GM23338 (cell line): ENCODE data around the gene DCAKD. TPM values are rescaled to one million over a fixed set of nuclear protein-coding genes. Genes with fewer than 3 reads are reported as not detected.

Experiments
- ATAC-seq: fragments of 200-7000 bp; cut with Tn5 transposase; 3 replicates; pipeline ENCODE4 v1.9.1; 2020
- DNase-seq: peaks from one replicate; pipeline ENCODE4 v3.0.0-alpha.2; 2015; ENCODE audit warnings: low spot score
- H2AFZ ChIP-seq: fragments of 200-600 bp; sonication (generic); 2 replicates; pipeline ENCODE4 v1.8.0; 2016; ENCODE audit warnings: antibody characterized with exemption, mild to moderate bottlenecking, moderate library complexity
- H3F3A ChIP-seq: fragments of 200-600 bp; sonication (generic); replicated peaks from 2 replicates; pipeline ENCODE4 v1.8.0; 2017; ENCODE audit warnings: antibody characterized with exemption, mixed run types, low read depth
- H3K27ac ChIP-seq: fragments of 200-600 bp; sonication (generic); 2 replicates; pipeline ENCODE4 v1.6.1; 2016; ENCODE audit warnings: low read depth
- H3K27me3 ChIP-seq: fragments of 200-600 bp; sonication (generic); 2 replicates; pipeline ENCODE4 v1.8.0; 2016; ENCODE audit warnings: mild to moderate bottlenecking, mixed run types, moderate library complexity; ENCODE audit not compliant: insufficient read depth
- H3K36me3 ChIP-seq: fragments of 200-600 bp; sonication (generic); 2 replicates; pipeline ENCODE4 v1.8.0; 2016; ENCODE audit warnings: mild to moderate bottlenecking; ENCODE audit not compliant: insufficient read depth
- H3K4me1 ChIP-seq: fragments of 200-600 bp; sonication (generic); 2 replicates; pipeline ENCODE4 v1.8.0; 2016; ENCODE audit warnings: mild to moderate bottlenecking, moderate library complexity; ENCODE audit not compliant: insufficient read depth
- H3K4me2 ChIP-seq: fragments of 200-600 bp; sonication (generic); 2 replicates; pipeline ENCODE4 v1.7.1; 2017; ENCODE audit warnings: mixed run types
- H3K4me3 ChIP-seq: fragments of 200-600 bp; sonication (generic); 2 replicates; pipeline ENCODE4 v1.6.1; 2016; ENCODE audit warnings: mixed run types
- H3K79me2 ChIP-seq: fragments of 200-600 bp; sonication (generic); replicated peaks from 2 replicates; pipeline ENCODE4 v1.8.0; 2017; ENCODE audit warnings: mild to moderate bottlenecking; ENCODE audit not compliant: insufficient read depth
- H3K9me2 ChIP-seq: fragments of 200-600 bp; sonication (generic); 2 replicates; pipeline ENCODE4 v1.8.0; 2017; ENCODE audit not compliant: insufficient read depth
- H4K20me1 ChIP-seq: fragments of 200-600 bp; sonication (generic); replicated peaks from 2 replicates; pipeline ENCODE4 v1.8.0; 2017; ENCODE audit warnings: mild to moderate bottlenecking; ENCODE audit not compliant: insufficient read depth
- H3K27ac Mint-ChIP-seq: 2 replicates; pipeline ENCODE4 v1.8.0; 2020; ENCODE audit warnings: inconsistent platforms, mild to moderate bottlenecking, moderate library complexity, mixed read lengths
- H3K27me3 Mint-ChIP-seq: 3 replicates; pipeline ENCODE4 v1.8.0; 2022; ENCODE audit warnings: low read depth, mild to moderate bottlenecking, moderate library complexity, mixed read lengths, inconsistent platforms; ENCODE audit not compliant: insufficient read depth, poor library complexity
- H3K36me3 Mint-ChIP-seq: 3 replicates; pipeline ENCODE4 v1.8.0; 2021; ENCODE audit warnings: low read depth, mild to moderate bottlenecking, inconsistent platforms, moderate library complexity, mixed read lengths
- H3K4me1 Mint-ChIP-seq: 3 replicates; pipeline ENCODE4 v1.8.0; 2020; ENCODE audit warnings: mild to moderate bottlenecking, inconsistent platforms, mixed read lengths
- H3K4me3 Mint-ChIP-seq: 3 replicates; pipeline ENCODE4 v1.8.0; 2021; ENCODE audit warnings: moderate library complexity, mild to moderate bottlenecking, inconsistent platforms, mixed read lengths
- H3K9me3 Mint-ChIP-seq: 3 replicates; pipeline ENCODE4 v1.8.0; 2020; ENCODE audit warnings: moderate library complexity, mild to moderate bottlenecking, inconsistent platforms, mixed read lengths
- CREB1 ChIP-seq: fragments of 250-450 bp; sonication (Bioruptor Pico); IDR thresholded peaks from 2 replicates; pipeline ENCODE4 v1.5.0; 2020; ENCODE audit warnings: low read depth, mild to moderate bottlenecking, moderate library complexity
- EZH2 ChIP-seq: fragments of 200-600 bp; sonication (generic); IDR thresholded peaks from one replicate; pipeline ENCODE4 v1.8.0; 2017; ENCODE audit warnings: antibody characterized with exemption, mild to moderate bottlenecking, low read depth; ENCODE audit not compliant: unreplicated experiment
- EZH2phosphoT487 ChIP-seq: fragments of 200-600 bp; sonication (generic); IDR thresholded peaks from one replicate; pipeline ENCODE4 v1.8.1; 2018; ENCODE audit warnings: antibody characterized with exemption; ENCODE audit not compliant: unreplicated experiment
- JUNB ChIP-seq: IDR thresholded peaks from one replicate; pipeline ENCODE4 v1.6.1; 2016; ENCODE audit warnings: antibody characterized with exemption; ENCODE audit not compliant: unreplicated experiment
- NANOG ChIP-seq: IDR thresholded peaks from 2 replicates; pipeline ENCODE4 v1.6.1; 2016; ENCODE audit warnings: antibody characterized with exemption, borderline replicate concordance
- POLR2AphosphoS5 ChIP-seq: IDR thresholded peaks from 2 replicates; pipeline ENCODE4 v1.6.1; 2016; ENCODE audit warnings: antibody characterized with exemption, low read depth
- STAT1 ChIP-seq: IDR thresholded peaks from one replicate; pipeline ENCODE4 v1.6.1; 2016; ENCODE audit warnings: antibody characterized with exemption; ENCODE audit not compliant: unreplicated experiment
- ZNF114 ChIP-seq: fragments of 250-450 bp; sonication (Bioruptor Pico); IDR thresholded peaks from 2 replicates; pipeline ENCODE4 v1.5.0; 2020; ENCODE audit warnings: mild to moderate bottlenecking, moderate library complexity
- ZNF331 ChIP-seq: fragments of 250-450 bp; sonication (Bioruptor Pico); IDR thresholded peaks from 2 replicates; pipeline ENCODE4 v1.5.0; 2020; ENCODE audit warnings: low read depth, mild to moderate bottlenecking, moderate library complexity
- polyA plus RNA-seq: library from polyadenylated mRNA; unstranded; fragments of >200 nt; fragmentation: Nextera tagmentation; extraction: Ambion mirVana; gene quantifications from 2 replicates; pipeline ENCODE4 v1.2.1, GENCODE V29; 2016
- total RNA-seq: library from RNA; depleted of rRNA; stranded (reverse); fragments of >200 nt; shearing (Covaris generic); gene quantifications from 2 replicates; pipeline ENCODE4 v1.2.3, GENCODE V29; 2014
- TF ChIP-seq, protein P1 (sequence below): IDR thresholded peaks from 2 replicates; pipeline ENCODE4 v1.6.1; 2016; ENCODE audit warnings: antibody characterized with exemption
- TF ChIP-seq, protein P2 (sequence below): IDR thresholded peaks from one replicate; pipeline ENCODE4 v1.6.1; 2018; ENCODE audit warnings: antibody characterized with exemption; ENCODE audit not compliant: unreplicated experiment
- TF ChIP-seq, protein P3 (sequence below), 2 experiments: fragments of 200-600 bp in 1 of 2; sonication (generic) in 1 of 2; conservative IDR thresholded peaks; 2 replicates each; pipeline versions ENCODE4 v1.5.1 to v1.6.1; 2016 to 2017; ENCODE audit warnings: antibody characterized with exemption in 2 of 2, low read depth in 2 of 2, mild to moderate bottlenecking in 2 of 2, moderate library complexity in 1 of 2
- TF ChIP-seq, protein P4 (sequence below): fragments of 250-450 bp; sonication (Bioruptor Pico); IDR thresholded peaks from 2 replicates; pipeline ENCODE4 v1.5.0; 2020; ENCODE audit warnings: mild to moderate bottlenecking, moderate library complexity

Gene DCAKD
- total and polyA plus RNA-seq, 2 experiments from 2014 or later, result 23.7 to 57.2 TPM

DNA sequence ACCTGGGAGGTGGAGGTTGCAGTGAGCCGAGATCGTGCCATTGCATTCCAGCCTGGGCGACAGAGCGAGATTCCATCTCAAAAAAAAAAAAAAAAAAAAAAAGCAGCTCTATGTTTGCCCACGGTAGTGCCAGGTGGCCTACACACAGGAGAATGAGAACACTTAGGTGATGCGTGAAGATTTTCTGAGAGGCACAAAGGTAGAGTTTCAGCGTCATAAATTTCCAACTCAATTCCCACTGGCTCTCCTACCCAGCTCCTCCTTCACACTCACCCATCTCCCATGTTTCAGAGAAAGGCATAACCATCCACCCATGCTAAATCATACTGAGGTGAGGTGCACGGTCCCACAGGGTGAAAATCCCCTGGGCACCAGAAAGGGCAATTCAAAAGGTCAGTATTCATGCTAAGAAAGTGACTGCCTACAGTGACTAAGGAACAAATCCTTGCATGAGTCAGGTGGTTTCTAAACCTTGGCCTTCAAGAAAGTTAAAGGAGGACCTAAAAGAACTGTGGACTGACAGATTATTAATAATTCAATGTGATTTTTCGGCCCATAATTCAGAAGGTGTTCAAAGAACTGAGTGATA lies 4.8 kb downstream of the DCAKD start:
- Mint-ChIP-seq H3K27me3 (peaks cover 18% of the 10 kb centered on the region), H3K27ac (peak overlapping the region; percentile 94), H3K4me1 (peaks cover 33% of the 10 kb centered on the region), H3K36me3 (peaks cover 9% of the 10 kb centered on the region), H3K9me3 (no peaks in the 10 kb centered on the region; the same call in 2 of the 3 replicates), H3K4me3 (no peak overlapping the region)
- DNase-seq (no peak), ATAC-seq (no peak)
- Histone ChIP-seq H2AFZ (no peak overlapping the region), H3K4me3 (no peak overlapping the region), H4K20me1 (no peaks in the 10 kb centered on the region; the same call in 1 of the 2 replicates), H3K4me1 (peaks cover 15% of the 10 kb centered on the region), H3K27ac (peak overlapping the region; percentile 3; the same call in 1 of the 2 replicates), H3K79me2 (peaks cover 60% of the 10 kb centered on the region), H3F3A (peaks cover 17% of the 10 kb centered on the region), H3K4me2 (no peak overlapping the region), H3K27me3 (no peaks in the 10 kb centered on the region), H3K9me2 (no peaks in the 10 kb centered on the region), H3K36me3 (no peaks in the 10 kb centered on the region)
- TF ChIP-seq ZNF114, result no peak
- TF ChIP-seq NANOG, result no peak
- TF ChIP-seq ZNF331 (CRISPR knock-in tag), result no peak
- TF ChIP-seq EZH2, result no peak
- TF ChIP-seq, protein P1, sequence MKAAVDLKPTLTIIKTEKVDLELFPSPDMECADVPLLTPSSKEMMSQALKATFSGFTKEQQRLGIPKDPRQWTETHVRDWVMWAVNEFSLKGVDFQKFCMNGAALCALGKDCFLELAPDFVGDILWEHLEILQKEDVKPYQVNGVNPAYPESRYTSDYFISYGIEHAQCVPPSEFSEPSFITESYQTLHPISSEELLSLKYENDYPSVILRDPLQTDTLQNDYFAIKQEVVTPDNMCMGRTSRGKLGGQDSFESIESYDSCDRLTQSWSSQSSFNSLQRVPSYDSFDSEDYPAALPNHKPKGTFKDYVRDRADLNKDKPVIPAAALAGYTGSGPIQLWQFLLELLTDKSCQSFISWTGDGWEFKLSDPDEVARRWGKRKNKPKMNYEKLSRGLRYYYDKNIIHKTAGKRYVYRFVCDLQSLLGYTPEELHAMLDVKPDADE, result no peak
- TF ChIP-seq, protein P2, sequence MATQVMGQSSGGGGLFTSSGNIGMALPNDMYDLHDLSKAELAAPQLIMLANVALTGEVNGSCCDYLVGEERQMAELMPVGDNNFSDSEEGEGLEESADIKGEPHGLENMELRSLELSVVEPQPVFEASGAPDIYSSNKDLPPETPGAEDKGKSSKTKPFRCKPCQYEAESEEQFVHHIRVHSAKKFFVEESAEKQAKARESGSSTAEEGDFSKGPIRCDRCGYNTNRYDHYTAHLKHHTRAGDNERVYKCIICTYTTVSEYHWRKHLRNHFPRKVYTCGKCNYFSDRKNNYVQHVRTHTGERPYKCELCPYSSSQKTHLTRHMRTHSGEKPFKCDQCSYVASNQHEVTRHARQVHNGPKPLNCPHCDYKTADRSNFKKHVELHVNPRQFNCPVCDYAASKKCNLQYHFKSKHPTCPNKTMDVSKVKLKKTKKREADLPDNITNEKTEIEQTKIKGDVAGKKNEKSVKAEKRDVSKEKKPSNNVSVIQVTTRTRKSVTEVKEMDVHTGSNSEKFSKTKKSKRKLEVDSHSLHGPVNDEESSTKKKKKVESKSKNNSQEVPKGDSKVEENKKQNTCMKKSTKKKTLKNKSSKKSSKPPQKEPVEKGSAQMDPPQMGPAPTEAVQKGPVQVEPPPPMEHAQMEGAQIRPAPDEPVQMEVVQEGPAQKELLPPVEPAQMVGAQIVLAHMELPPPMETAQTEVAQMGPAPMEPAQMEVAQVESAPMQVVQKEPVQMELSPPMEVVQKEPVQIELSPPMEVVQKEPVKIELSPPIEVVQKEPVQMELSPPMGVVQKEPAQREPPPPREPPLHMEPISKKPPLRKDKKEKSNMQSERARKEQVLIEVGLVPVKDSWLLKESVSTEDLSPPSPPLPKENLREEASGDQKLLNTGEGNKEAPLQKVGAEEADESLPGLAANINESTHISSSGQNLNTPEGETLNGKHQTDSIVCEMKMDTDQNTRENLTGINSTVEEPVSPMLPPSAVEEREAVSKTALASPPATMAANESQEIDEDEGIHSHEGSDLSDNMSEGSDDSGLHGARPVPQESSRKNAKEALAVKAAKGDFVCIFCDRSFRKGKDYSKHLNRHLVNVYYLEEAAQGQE, result no peak
- no peak for TF ChIP-seq JUNB
- no peak for TF ChIP-seq EZH2phosphoT487
- TF ChIP-seq, protein P3, sequence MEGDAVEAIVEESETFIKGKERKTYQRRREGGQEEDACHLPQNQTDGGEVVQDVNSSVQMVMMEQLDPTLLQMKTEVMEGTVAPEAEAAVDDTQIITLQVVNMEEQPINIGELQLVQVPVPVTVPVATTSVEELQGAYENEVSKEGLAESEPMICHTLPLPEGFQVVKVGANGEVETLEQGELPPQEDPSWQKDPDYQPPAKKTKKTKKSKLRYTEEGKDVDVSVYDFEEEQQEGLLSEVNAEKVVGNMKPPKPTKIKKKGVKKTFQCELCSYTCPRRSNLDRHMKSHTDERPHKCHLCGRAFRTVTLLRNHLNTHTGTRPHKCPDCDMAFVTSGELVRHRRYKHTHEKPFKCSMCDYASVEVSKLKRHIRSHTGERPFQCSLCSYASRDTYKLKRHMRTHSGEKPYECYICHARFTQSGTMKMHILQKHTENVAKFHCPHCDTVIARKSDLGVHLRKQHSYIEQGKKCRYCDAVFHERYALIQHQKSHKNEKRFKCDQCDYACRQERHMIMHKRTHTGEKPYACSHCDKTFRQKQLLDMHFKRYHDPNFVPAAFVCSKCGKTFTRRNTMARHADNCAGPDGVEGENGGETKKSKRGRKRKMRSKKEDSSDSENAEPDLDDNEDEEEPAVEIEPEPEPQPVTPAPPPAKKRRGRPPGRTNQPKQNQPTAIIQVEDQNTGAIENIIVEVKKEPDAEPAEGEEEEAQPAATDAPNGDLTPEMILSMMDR (conservative IDR thresholded peaks at IDR 0.05; ENCODE audit: low read depth in 2 of 2), result no peak
- no peak for TF ChIP-seq POLR2AphosphoS5
- no peak for TF ChIP-seq STAT1
- no peak for TF ChIP-seq CREB1
- TF ChIP-seq, protein P4, sequence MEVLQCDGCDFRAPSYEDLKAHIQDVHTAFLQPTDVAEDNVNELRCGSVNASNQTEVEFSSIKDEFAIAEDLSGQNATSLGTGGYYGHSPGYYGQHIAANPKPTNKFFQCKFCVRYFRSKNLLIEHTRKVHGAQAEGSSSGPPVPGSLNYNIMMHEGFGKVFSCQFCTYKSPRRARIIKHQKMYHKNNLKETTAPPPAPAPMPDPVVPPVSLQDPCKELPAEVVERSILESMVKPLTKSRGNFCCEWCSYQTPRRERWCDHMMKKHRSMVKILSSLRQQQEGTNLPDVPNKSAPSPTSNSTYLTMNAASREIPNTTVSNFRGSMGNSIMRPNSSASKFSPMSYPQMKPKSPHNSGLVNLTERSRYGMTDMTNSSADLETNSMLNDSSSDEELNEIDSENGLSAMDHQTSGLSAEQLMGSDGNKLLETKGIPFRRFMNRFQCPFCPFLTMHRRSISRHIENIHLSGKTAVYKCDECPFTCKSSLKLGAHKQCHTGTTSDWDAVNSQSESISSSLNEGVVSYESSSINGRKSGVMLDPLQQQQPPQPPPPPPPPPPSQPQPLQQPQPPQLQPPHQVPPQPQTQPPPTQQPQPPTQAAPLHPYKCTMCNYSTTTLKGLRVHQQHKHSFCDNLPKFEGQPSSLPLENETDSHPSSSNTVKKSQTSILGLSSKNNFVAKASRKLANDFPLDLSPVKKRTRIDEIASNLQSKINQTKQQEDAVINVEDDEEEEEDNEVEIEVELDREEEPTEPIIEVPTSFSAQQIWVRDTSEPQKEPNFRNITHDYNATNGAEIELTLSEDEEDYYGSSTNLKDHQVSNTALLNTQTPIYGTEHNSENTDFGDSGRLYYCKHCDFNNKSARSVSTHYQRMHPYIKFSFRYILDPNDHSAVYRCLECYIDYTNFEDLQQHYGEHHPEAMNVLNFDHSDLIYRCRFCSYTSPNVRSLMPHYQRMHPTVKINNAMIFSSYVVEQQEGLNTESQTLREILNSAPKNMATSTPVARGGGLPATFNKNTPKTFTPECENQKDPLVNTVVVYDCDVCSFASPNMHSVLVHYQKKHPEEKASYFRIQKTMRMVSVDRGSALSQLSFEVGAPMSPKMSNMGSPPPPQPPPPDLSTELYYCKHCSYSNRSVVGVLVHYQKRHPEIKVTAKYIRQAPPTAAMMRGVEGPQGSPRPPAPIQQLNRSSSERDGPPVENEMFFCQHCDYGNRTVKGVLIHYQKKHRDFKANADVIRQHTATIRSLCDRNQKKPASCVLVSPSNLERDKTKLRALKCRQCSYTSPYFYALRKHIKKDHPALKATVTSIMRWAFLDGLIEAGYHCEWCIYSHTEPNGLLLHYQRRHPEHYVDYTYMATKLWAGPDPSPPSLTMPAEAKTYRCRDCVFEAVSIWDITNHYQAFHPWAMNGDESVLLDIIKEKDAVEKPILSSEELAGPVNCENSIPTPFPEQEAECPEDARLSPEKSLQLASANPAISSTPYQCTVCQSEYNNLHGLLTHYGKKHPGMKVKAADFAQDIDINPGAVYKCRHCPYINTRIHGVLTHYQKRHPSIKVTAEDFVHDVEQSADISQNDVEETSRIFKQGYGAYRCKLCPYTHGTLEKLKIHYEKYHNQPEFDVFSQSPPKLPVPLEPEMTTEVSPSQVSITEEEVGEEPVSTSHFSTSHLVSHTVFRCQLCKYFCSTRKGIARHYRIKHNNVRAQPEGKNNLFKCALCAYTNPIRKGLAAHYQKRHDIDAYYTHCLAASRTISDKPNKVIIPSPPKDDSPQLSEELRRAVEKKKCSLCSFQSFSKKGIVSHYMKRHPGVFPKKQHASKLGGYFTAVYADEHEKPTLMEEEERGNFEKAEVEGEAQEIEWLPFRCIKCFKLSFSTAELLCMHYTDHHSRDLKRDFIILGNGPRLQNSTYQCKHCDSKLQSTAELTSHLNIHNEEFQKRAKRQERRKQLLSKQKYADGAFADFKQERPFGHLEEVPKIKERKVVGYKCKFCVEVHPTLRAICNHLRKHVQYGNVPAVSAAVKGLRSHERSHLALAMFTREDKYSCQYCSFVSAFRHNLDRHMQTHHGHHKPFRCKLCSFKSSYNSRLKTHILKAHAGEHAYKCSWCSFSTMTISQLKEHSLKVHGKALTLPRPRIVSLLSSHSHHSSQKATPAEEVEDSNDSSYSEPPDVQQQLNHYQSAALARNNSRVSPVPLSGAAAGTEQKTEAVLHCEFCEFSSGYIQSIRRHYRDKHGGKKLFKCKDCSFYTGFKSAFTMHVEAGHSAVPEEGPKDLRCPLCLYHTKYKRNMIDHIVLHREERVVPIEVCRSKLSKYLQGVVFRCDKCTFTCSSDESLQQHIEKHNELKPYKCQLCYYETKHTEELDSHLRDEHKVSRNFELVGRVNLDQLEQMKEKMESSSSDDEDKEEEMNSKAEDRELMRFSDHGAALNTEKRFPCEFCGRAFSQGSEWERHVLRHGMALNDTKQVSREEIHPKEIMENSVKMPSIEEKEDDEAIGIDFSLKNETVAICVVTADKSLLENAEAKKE (CRISPR knock-in tag), result no peak
